COLO668 (cell line): ENCODE data around the gene IL1RAP.
"Not testable (repeated sequence)": the region's sequence is repeated elsewhere in the genome, so short reads cannot be mapped to it uniquely, and the experiment has no call there.

ENCODE experiments used
- DNase-seq: peaks from one replicate; lab custom pipeline; 2025; ENCODE audit not compliant: unreplicated experiment; lab: John Stamatoyannopoulos, UW

IL1RAP gene

DNA sequence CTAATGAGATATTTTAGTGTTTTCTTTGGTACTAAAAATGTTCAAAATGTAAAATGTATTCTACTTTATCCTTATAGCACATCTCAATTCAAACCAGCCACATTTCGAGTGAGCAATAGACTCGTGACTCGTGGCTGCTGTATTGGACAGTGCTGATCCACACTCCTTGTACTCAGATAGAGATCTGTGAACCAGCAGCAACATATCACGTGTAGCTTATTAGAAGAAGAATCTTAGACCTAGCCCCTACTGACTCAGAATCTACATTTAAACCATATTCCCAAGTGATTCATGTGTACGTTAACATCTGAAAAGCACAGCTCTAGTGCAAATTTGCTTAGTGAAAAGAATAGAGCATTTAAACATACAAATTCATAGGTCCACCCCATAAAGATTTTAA lies 130.9 kb downstream of the IL1RAP start:
- DNase-seq: no peak

DNA sequence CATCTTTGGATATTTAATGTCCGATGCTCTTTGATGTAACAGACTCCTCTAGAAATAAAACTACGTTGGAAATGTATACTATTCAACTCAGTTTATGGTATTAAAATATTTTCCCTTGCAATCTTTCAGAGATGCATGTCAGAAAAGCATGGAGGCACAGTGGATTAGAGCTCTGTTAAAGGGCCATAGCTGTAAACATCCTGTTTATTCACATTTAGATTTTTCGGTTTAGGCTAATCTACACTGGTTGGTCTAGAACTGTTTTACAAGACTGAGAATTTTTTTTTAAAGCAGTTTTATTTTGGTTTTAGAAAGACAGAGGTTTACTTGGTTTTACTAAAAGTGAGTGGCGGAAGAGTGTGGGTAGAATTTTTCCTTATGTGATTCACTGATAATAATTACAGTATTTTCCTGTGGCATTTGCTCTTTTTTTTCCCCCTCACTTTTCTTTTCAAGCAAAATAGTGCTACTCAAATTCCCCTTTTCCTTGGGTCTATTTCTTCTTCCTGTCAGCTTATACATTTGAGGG lies 132.1 kb downstream of the IL1RAP start:
- no peak for DNase-seq

DNA sequence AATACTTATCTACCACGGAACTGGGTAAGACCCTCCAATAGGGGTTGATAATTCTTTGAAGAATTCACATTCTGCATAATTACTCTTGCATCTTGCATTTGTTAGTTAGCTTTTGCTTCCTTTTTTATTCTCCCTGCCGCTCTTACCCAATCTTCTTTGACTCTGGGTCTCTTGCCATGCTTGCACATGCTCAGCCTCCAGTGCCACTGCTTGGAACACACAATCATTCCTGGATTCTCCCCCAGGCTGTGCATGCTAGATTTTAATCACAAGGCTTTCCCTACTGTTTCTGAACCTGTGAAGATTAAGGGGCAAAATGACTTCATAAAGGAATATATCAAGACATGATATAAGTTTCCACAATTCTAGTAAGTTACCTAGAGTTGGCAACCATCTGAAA lies 133.1 kb downstream of the IL1RAP start:
- DNase-seq: no peak

DNA sequence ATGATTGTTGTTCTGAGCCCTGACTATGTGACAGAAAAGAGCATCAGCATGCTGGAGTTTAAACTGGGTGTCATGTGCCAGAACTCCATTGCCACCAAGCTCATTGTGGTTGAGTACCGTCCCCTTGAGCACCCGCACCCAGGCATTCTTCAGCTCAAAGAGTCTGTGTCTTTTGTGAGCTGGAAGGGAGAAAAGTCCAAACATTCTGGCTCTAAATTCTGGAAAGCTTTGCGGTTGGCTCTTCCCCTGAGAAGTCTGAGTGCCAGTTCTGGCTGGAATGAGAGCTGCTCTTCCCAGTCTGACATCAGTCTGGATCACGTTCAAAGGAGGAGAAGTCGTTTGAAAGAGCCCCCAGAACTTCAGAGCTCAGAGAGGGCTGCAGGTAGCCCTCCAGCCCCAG lies 142.0 kb downstream of the IL1RAP start:
- DNase-seq: no peak

DNA sequence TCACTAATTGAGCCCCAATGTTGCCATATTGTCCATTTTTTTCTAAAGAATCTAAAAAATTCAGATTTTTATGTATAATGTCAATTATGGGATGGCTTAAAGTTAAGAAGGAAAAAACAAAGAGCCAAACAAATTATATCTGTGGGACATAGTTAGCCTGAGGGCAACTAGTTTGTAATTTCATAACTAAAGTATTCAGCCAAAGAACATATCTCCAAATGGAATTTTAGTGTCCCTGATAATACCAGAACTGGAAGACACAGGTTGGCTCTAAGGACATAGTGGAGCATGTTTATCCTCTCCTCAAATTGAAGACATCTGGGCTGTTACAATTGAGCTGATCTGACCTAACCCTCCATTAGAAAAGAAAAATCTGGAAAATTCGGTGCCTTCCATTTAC lies 144.2 kb downstream of the IL1RAP start:
- DNase-seq: no peak

DNA sequence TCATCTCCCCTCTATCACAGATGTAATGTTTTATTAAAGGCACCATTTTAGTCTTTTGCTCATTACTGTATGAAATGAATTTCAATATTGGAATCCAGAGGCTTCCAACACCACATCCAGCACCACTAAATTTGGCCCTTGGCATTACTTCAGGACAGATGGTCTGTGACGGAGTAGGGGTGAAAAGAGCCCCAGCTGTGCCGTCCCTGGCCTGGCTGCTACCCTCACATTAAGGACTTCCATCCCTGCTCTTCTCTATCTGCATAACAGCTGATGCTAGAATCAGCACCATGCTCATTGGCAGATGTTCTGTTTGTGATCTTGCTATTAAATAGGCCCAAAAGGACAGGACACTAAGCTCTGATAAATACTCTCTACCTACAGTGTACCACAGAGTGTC lies 152.9 kb downstream of the IL1RAP start:
- no peak for DNase-seq

DNA sequence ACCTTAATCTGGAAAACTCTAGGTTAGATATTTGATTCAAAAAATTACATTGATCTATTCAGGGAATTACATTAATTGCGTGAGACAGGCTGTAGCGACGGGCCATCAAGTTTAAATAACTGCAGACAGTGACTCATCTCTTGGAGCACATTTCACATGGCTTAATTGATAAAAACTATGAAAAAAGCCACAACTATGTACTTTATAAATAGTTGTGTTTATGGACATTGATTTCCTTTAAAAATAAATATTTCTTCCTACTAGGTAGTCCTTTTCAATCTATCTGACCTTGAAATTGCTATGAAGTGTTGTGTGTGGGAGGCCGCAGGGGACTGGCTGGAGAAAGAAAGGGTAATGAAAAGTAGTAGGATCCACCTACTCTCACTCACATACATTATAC lies 157.8 kb downstream of the IL1RAP start:
- DNase-seq: no peak

DNA sequence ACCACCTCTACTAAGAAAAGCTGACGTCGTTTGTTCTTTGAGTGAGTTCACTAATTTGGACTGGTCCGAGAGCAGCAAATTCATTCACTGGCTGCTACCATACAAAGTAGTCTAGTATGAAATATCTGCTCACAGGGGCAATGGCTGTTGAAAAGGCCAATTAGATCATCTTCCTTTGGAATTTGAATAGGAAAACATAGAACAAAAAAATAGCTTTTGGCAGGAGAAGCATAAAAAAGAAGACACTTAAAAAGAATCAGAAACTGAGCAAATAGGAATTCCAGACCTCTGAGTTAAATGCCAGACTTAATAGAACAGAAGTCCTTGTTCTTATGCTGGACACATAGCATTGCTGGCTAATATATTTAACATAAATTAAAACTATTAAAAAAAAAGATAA lies 159.3 kb downstream of the IL1RAP start:
- DNase-seq: no peak

DNA sequence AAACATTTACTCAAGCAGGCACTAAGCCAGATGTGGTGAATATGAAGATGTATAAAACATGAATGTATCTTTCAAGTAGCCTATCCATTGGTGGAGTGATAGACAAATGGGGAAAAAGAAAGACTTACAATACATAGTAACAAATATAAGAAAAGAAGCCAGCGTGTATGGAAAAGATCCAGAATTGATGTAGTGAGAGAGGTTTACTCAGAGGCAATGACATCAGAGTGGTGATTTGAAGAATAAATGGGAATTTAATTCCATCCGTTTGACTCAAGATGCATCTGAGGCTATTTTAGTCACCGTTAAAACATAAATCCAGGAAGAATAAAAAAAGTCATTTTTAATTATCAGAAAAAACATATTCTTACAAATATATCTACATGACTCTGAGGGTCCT lies 162.6 kb downstream of the IL1RAP start:
- DNase-seq: no peak

DNA sequence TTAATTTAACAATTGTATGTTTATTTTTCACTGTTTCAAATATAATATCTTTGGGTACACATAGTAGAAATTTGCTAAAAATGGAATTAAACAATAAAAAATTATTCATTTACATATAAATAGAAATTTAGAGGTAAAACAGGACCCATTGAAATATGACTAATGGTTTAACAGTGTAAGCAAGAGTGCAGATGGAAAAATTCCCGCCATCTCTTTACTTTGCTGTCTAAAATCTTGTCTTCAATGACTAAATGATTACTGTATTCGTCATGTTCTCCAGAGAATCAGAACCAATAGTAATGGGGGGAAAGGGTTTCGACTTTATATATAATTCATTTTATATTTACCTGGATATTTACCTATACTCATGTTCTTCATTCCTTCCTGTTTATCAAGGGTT lies 163.1 kb downstream of the IL1RAP start:
- DNase-seq: no peak

DNA sequence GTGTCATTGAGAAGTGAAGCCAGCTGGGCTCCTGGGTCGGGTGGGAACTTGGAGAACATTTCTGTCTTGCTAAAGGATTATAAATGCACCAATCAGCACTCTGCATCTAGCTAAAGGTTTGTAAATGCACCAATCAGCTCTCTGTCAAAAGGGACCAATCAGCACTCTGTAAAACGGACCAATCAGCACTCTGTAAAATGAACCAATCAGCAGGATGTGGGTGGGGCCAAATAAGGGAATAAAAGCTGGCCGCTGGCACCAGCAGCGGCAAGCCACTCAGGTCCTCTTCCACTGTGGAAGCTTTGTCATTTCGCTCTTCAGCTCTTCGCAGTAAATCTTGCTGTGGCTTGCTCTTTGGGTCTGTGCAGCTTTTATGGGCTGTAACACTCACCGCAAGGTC lies 164.0 kb downstream of the IL1RAP start:
- DNase-seq: not testable (repeated sequence)

DNA sequence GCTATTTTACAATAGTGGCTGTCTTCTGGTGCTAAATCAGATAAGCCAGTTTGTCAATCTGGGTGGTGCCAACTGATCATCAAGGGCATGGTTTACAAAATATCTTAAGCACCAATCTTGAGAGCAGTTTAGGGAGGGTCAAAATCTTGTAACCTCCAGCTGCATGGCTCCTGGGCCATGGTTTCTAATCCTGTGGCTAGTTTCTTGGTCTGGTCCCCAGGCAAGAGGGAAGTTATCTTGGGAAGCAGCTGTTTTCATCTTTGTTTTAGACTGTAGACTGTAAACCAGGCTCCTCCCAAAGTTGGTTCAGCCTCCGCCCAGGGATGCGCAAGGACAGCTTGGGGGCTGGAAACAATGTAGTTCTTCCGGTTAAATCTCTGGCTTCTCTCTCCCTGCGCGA lies 166.8 kb downstream of the IL1RAP start:
- no peak for DNase-seq

DNA sequence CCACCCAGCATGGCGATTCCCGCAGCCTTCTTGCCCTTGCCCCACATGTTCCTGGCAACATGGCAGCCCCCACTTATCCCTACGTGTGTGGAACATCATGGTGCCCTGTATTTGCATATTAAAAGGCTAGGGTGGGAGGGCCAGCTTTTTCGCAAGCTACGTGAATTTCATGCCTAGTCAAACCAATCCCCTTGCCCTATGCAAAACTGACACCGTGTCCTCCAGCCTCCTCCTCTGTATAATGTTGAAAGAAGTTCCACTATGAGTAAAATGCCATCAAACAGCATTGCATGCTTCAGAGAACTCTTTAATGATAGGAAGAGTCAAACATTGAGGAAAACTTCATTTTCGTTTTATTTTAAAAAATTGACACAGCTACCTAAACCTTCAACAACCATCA lies 170.9 kb downstream of the IL1RAP start:
- DNase-seq: no peak

DNA sequence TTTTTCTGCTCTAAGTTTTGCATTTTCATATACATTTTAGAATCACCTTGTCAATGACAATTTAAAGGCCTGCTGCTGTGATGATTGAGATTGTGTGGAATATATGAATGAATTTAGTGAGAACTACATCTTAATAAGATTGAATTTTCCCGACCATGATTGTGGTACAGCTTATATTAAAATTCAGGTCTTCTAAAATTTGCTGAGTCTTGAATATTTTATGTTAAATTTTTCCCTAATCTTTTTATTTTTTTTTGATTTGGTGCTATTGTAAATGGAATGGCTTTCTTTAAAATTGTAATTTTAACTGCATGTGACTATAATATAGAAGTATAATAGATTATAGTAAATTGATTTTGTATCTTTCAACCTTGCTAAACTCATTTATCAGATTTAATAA lies 172.1 kb downstream of the IL1RAP start:
- no peak for DNase-seq

DNA sequence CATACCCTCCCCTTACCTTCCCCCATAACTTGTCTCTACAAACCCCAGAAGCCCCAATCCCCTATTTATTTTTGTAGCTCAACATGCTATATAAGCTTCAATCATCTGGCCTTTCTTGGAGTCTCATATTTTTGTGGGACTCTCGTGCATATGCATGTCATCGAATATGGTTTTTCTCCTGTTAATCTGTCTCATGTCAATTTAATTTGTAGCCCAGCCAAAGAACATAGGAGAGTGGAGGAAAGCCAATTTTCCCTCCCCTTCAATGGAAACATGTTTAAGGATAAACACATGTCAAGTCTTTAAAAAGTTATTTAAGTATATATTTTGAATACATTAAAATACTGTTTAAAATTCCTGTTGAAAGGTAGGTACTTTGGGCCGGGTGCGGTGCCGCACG lies 176.4 kb downstream of the IL1RAP start:
- no peak for DNase-seq

DNA sequence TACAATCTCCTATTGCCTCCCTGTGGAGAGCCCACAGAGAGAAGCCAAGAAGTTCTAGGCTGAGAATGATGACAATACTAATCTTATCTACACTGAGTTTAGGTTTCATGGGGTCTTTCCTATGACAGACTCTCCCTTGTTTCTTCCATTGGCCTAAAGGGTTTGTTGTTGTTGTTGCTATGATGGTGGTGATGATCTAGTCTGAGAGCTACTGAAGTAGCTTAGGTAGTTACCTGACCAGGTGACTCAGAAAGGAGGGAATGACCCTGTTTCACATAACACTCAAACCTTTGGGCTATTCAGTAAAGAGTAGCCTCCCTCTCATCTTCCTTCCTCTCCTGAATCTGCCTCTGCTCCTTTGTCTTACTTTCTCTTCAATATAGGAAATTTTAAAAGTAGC lies 178.4 kb downstream of the IL1RAP start:
- DNase-seq: no peak

DNA sequence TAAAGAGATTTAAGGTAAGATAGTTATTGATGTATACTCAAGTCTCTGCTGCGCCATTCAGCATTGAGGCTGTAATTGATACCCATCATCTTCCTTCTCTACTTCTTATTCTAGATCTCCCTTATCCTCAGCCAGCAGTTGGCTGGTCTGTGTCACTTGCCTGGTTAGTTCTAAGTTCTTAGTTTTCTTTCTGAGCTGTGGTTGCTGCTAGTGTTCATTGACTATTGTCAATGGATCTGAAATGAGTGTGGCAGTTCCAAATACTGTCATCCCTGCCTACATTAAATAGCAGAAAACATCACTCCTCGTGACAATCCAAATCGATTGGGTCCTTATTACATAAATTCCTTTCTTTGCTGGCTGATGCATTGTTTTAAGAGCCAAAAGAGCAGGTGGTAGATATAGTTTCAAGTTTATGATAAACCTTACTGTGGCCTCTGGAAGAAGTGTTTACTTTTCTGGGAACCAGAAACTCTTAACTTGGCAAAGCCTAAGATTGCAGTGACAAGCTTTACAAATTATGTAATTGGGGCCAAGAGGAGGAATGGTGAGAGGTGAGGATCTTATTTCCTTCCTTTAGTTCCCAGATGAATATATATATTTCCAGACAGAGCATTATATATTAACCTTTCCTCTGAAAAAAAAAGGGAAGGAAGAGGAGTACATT lies 180.6 kb downstream of the IL1RAP start:
- DNase-seq: no peak

DNA sequence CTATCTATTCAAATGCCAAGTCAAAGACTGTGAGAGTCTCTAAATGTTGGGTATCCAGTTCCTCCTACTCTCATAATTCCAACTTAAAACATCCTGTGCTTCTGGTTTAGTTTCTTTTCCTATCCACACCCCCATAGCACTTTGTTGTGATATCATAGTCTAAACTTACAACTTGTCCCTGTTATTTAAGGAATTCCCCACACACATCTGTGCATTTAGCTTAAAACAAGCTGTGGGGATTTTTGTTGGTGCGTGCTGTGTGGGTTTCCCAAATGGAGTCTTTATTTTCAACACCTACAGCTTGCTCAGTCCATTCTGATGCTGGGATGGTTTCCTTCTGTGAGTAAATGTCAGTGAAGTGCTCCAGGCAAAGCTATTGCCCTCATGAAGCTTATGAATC lies 181.3 kb downstream of the IL1RAP start:
- no peak for DNase-seq

DNA sequence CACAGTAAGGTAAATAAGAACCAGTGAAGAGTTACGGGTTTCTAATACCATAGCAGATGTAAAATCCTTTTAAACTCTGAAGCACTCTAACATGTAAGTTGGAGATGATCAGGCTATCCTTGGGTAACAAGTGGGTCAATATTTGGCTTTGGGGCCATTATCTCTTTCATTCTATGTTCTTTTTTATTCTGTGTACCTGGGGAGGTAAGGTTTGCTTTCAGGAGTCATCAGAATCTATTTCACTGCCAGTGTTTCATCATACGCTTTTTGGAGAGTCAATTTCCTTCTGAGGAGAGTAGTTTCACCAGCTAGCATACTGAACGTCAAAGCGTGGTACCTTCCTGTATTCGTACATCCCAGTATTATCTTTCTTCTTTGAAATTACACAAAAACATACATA lies 182.1 kb downstream of the IL1RAP start:
- no peak for DNase-seq

DNA sequence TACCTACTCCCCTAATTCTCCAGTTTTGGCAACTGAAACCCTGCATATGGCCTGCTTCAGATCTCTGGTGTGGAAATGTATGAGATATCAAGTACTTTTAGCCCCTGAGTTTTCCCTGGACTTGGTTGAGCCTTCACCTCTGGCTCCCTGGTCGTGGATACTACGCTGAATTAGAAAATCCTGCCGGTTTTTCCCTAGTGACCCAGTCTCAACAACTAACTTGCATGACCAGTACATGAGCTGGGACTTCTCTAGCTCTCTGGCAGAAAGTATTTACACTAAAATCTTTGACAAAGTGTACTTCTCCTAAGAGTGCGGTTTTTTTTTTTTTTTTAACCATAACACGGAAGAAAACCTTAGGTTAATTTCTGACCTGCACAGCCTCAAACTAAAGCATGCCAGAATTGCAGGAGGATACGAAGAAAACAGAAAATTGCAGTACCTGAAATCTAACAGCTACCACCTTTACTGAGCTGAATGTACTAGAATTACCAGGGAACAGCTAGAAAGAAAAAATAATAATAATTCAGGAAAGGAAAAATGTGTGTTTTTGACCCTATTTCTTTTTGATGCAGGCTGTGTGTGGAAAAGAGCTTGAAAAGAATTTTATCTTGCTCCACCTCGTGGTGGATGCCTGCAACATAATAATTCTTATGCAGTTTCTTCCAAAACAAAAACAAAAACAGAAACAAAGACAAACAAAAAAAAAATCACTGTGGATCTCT lies 183.1 kb downstream of the IL1RAP start:
- DNase-seq: no peak

DNA sequence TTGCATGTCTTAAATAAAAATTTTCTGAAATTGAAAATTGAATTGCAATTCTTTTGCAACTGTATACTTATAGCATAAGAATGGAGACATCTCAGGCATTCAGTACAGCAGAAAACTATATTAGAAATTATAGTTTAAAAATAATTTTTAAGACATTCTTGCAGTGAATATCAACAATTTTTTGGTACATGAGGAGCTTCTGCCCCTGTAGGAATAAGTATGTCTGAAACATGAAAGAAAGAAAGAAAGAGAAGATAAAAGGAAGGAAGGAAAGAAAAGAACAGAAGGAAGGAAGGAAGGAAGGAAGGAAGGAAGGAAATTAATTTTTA lies 183.6 kb downstream of the IL1RAP start:
- DNase-seq: no peak

DNA sequence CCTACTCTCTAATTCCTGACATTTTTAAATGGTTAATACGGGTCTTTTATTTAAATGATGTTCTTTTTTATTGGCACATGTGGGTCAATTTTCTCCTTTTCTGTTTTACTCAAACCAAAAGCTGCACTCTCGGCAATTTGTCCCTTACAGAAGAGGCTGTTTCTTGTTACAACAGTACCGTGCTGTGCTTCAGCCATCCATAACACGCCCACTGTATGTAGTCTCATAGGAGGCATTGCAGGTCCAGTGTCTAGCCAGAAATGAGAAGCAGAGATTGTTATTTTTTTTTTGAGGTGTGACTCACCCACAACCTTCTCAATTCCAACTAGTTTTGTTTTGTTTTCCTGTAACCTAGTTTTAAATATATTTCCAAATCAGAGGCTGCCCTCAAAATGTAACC lies 184.0 kb downstream of the IL1RAP start:
- DNase-seq: no peak

DNA sequence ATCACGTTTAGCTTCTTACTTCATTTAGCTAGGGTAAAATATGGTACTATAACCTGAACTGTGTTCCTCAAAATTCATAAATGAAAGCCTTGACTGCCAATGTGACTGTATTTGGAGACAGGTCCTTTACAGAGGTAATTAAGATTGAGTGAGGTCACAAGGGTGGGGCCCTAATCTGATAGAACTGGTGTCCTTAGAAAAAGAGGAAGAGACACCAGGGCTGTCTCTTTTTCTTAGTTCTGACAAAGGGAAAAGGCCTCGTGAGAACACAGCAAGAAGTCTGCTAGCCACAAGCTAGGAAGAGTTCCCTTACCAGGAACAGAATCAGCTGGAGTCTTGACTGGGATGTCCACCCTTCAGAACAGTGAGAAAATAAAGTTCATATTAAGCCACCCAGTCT lies 185.9 kb downstream of the IL1RAP start:
- DNase-seq: no peak
